HG02943 (cell line): ENCODE results near the gene ILDR2.
"Not testable (repeated sequence)": the region's sequence is repeated elsewhere in the genome, so short reads cannot be mapped to it uniquely, and the experiment has no call there.

Experiments
- ATAC-seq: cut with Tn5 transposase; IDR thresholded peaks from one replicate; pipeline ENCODE4 v1.9.1; 2021; ENCODE audit warnings: mild to moderate bottlenecking, low read depth, moderate library complexity; ENCODE audit not compliant: unreplicated experiment

ILDR2 gene

GRCh38 chr1:166900987-166901386 is 74.4 kb downstream of the ILDR2 start:
- no peak for ATAC-seq

GRCh38 chr1:166899769-166900168 is 75.6 kb downstream of the ILDR2 start:
- no peak for ATAC-seq

- no peak for ATAC-seq
Measured at GRCh38 chr1:166895766-166896165, 79.6 kb downstream of the ILDR2 start.

GRCh38 chr1:166889776-166890175 is 85.6 kb downstream of the ILDR2 start:
- no peak for ATAC-seq

- ATAC-seq, result no peak
Measured at GRCh38 chr1:166888373-166889111, 86.8 kb downstream of the ILDR2 start.

GRCh38 chr1:166884971-166885370 is 90.4 kb downstream of the ILDR2 start:
- ATAC-seq, result no peak

GRCh38 chr1:166884040-166884642 is 91.2 kb downstream of the ILDR2 start:
- ATAC-seq, result no peak

GRCh38 chr1:166882893-166883292 is 92.4 kb downstream of the ILDR2 start:
- ATAC-seq, result no peak

- not testable (repeated sequence) for ATAC-seq
Measured at GRCh38 chr1:166878173-166878917, 97.0 kb downstream of the ILDR2 start.

GRCh38 chr1:166876540-166876838 is 98.9 kb downstream of the ILDR2 start:
- peak; percentile 0 for ATAC-seq

GRCh38 chr1:166875734-166876539 is 99.4 kb downstream of the ILDR2 start, which contains the start of gene TADA1:
Gene TADA1 (minus strand): TSS chr1:166876264. CDS start chr1:166876233, 31 bp downstream.
- ATAC-seq, result peak; percentile 94

- no peak for ATAC-seq
Measured at GRCh38 chr1:166875302-166875733, 100.0 kb downstream of the ILDR2 start.

GRCh38 chr1:166874464-166874863 is 100.9 kb downstream of the ILDR2 start:
- no peak for ATAC-seq

GRCh38 chr1:166870584-166870983 is 104.8 kb downstream of the ILDR2 start:
- ATAC-seq, result no peak

GRCh38 chr1:166869318-166870099 is 105.8 kb downstream of the ILDR2 start:
- no peak for ATAC-seq

GRCh38 chr1:166868639-166869038 is 106.7 kb downstream of the ILDR2 start:
- ATAC-seq, result no peak

GRCh38 chr1:166865926-166866325 is 109.4 kb downstream of the ILDR2 start:
- no peak for ATAC-seq

- no peak for ATAC-seq
Measured at GRCh38 chr1:166859597-166859996, 115.7 kb downstream of the ILDR2 start.

- no peak for ATAC-seq
Measured at GRCh38 chr1:166858726-166859419, 116.5 kb downstream of the ILDR2 start.
